Lung (tissue), 12 donors: ENCODE results near the gene PSTK. TPM values are rescaled to one million over a fixed set of nuclear protein-coding genes. Genes with fewer than 3 reads are reported as not detected.

Experiments
- ATAC-seq: fragments of 200-7000 bp; cut with Tn5 transposase; one replicate; pipeline ENCODE4 v1.9.1; 2020; ENCODE audit warnings: moderate number of reproducible peaks; ENCODE audit not compliant: insufficient read depth, low FRiP score
- DNase-seq, 3 donors: peaks; one replicate each; pipeline ENCODE4 v3.0.0-alpha.2; 2013 to 2017
- H3K27ac ChIP-seq, 2 donors: one replicate each; pipeline ENCODE4 v1.5.1; 2013; ENCODE audit warnings: mild to moderate bottlenecking in 2 of 2, moderate library complexity in 2 of 2, control low read depth in 1 of 2, inconsistent platforms in 1 of 2, low read depth in 1 of 2, low read length in 1 of 2
- H3K27me3 ChIP-seq, 3 donors: one replicate each; pipeline ENCODE4 v1.5.1; 2013; ENCODE audit warnings: low read length in 2 of 3; ENCODE audit not compliant: control insufficient read depth in 3 of 3, insufficient read depth in 3 of 3
- H3K36me3 ChIP-seq, 4 donors: one replicate each; pipeline ENCODE4 v1.5.1; 2013; ENCODE audit warnings: low read length in 4 of 4, mild to moderate bottlenecking in 1 of 4, moderate library complexity in 1 of 4; ENCODE audit not compliant: control insufficient read depth in 4 of 4, insufficient read depth in 4 of 4
- H3K4me1 ChIP-seq, 5 donors: one replicate each; pipeline ENCODE4 v1.5.1; 2013; ENCODE audit warnings: low read length in 5 of 5, mild to moderate bottlenecking in 2 of 5, moderate library complexity in 1 of 5; ENCODE audit not compliant: control insufficient read depth in 5 of 5, insufficient read depth in 5 of 5
- H3K4me3 ChIP-seq: one replicate; pipeline ENCODE4 v1.5.1; 2013; ENCODE audit warnings: mild to moderate bottlenecking, control low read depth, moderate library complexity
- H3K9ac ChIP-seq, 2 donors: one replicate each; pipeline ENCODE4 v1.5.1; 2013; ENCODE audit warnings: low read length in 2 of 2, control low read depth in 1 of 2; ENCODE audit not compliant: insufficient read depth in 1 of 2
- H3K9me3 ChIP-seq, 4 donors: one replicate each; pipeline ENCODE4 v1.5.1; 2013; ENCODE audit warnings: low read length in 3 of 4, mild to moderate bottlenecking in 1 of 4, moderate library complexity in 1 of 4; ENCODE audit not compliant: control insufficient read depth in 4 of 4, insufficient read depth in 3 of 4
- WGBS, 2 donors: extraction: QIAGEN DNeasy Blood & Tissue Kit; methylation state at CpG; one replicate each; pipeline ENCODE4 v1.1.7; 2013; 5-methylcytosine and 5-hydroxymethylcytosine counted together
- polyA plus RNA-seq, 2 donors: library from polyadenylated mRNA; stranded (reverse); fragments of 200-250 nt; gene quantifications; one replicate each; pipeline ENCODE4 v1.2.1, GENCODE V29; 2013
- total RNA-seq, 2 donors: library from RNA; depleted of rRNA in 1 of 2; stranded (reverse); fragments of >200 nt in 1 of 2; gene quantifications; one replicate each; pipeline ENCODE4 v1.2.1, GENCODE V29; 2014 to 2021
- TF ChIP-seq, protein P1 (sequence below): IDR thresholded peaks from 2 replicates; pipeline ENCODE4 v1.5.1; 2012; ENCODE audit warnings: mild to moderate bottlenecking; ENCODE audit errors: control extremely low read depth, extremely low read depth
- donor health status: control.
- donor health status: control.
- donor health status: Bipolar disorder and iron deficiency.
- donor health status: healthy.
- donor health status: DM: yes; HTN: yes; CAD: no.

Gene PSTK
- total and polyA plus RNA-seq, 4 donors: 1.8 to 5.0 (median 3.3) TPM

DNA sequence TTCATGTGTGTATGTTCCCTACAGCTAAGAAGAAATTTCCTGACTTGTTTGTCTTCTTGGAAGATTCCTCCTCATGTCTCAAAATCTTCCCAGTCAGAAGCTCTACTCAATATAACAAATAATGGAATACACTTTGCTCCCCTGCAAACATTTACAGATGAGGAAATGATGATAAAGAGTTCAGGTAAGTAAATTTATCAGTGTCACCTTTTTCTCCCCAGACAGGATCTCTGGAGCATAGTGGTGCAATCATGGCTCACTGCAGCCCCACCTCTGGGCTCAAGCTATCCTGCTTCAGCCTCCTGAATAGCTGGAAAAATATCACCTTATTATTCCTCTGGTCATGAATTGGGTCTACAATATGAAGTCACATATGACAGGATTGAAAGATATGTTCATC lies 54.1 kb downstream of the PSTK start:
- ATAC-seq (no peak), DNase-seq (no peak)
- Histone ChIP-seq H3K9me3 (no peaks in the 10 kb centered on the region), H3K36me3 (peaks cover 0 to 8% (median 4%) of the 10 kb centered on the region in 4 donors), H3K27ac (no peak overlapping the region), H3K4me1 (no peaks in the 10 kb centered on the region), H3K4me3 (no peak overlapping the region), H3K27me3 (no peaks in the 10 kb centered on the region), H3K9ac (no peak overlapping the region)
- TF ChIP-seq, protein P1, sequence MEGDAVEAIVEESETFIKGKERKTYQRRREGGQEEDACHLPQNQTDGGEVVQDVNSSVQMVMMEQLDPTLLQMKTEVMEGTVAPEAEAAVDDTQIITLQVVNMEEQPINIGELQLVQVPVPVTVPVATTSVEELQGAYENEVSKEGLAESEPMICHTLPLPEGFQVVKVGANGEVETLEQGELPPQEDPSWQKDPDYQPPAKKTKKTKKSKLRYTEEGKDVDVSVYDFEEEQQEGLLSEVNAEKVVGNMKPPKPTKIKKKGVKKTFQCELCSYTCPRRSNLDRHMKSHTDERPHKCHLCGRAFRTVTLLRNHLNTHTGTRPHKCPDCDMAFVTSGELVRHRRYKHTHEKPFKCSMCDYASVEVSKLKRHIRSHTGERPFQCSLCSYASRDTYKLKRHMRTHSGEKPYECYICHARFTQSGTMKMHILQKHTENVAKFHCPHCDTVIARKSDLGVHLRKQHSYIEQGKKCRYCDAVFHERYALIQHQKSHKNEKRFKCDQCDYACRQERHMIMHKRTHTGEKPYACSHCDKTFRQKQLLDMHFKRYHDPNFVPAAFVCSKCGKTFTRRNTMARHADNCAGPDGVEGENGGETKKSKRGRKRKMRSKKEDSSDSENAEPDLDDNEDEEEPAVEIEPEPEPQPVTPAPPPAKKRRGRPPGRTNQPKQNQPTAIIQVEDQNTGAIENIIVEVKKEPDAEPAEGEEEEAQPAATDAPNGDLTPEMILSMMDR: no peak

DNA sequence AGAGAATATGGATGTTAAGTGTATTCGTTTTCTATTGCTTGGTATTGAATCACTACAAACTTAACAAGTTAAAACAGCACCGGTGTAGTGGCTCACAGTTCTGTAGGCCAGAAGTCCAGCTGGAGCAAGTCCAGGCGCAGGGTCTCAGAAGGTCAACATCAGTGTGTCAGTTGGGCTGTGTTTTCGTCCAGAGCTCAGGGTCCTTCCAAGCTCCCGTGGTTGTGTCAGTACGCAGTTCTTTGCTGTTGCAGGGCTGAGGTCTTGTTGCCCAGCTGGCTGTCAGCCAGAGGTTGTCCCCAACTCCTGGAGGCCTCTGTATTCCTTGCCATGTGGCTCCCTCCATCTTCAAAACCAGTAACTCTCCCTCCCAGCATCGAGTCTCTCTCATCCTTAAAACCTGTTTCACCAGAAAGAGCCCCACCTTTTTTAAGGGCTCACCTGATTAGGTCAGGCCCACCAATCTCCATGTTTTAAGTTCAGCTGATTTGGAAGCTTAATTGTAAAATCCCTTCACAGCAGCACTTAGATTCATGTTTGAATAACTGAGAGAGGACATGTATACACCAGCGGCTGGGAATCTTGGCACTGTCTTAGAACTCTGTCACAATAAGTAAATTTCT lies 55.4 kb downstream of the PSTK start:
- Histone ChIP-seq H3K9ac (no peak overlapping the region), H3K9me3 (no peaks in the 10 kb centered on the region), H3K27ac (no peak overlapping the region), H3K4me3 (no peak overlapping the region), H3K4me1 (no peaks in the 10 kb centered on the region), H3K36me3 (peaks cover 0 to 8% (median 5%) of the 10 kb centered on the region in 4 donors), H3K27me3 (no peaks in the 10 kb centered on the region)
- ATAC-seq (no peak), DNase-seq (no peak)
- TF ChIP-seq, protein P1: no peak
- 90% methylated on average over 8 of the region's 8 CpGs for WGBS, 2 donors

DNA sequence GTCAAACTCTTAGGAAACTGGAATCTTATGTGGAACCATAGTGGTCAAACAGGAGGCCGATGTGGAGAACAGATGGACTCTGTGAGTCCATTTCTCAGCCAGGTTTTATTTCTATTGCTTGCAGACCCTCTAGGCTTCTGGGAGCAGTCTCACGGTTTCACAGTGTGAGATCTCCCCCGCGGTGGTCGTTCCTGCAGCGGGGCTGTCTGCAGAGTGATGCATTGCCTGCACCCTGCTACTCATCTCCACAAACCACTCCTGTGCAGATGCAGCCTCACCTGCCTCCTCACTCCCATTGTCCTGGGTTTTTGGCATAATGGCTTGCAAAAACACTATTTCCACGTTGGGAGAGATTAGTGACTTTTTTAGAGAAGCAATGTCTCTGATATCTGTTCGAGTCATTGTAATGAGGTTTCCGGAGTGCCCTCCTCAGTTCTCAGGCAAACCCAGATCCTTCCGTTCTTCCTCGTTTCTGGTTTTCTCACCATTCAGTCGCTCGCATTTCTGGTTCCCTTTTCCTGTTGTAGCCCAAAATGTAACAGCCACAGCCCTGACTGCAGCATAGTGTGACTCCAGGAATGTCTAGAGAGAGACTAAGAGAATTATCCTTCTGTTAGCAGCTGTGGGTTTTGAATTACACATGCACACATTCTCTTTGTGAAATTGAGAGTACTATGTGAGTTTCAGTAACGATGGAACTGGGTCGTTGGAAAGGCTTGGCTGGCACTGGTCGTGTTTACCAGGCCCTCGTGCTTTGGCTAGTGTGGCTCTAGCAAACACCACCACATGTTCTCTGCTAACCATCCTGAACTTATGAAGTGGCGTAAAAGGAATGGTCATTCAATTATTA lies 58.8 kb downstream of the PSTK start:
- no peak overlapping the region for H3K27ac ChIP-seq
- no peak overlapping the region for H3K9ac ChIP-seq
- peaks cover 0 to 9% (median 6%) of the 10 kb centered on the region in 4 donors for H3K36me3 ChIP-seq
- TF ChIP-seq, protein P1: no peak
- 49 to 64% methylated on average over 18 of the region's 18 CpGs for WGBS, 2 donors
- H3K27me3 ChIP-seq: no peaks in the 10 kb centered on the region
- ATAC-seq (no peak), DNase-seq (no peak)
- no peaks in the 10 kb centered on the region for H3K4me1 ChIP-seq
- H3K9me3 ChIP-seq: no peaks in the 10 kb centered on the region
- no peak overlapping the region for H3K4me3 ChIP-seq
